Activated T-helper 2 cell treated with anti-CD3 and anti-CD28 coated beads, Interferon-gamma antibody, Interleukin-2, Interleukin-4, amounts not matched to agents 10 μg/mL and 5 μg/mL and 100 μg/mL, durations not matched to agents 14 hours and 24 hours and 36 hours (primary cell): ENCODE data around the gene GRK3. TPM values are rescaled to one million over a fixed set of nuclear protein-coding genes. Genes with fewer than 3 reads are reported as not detected.

Source experiments
- DNase-seq: peaks from one replicate; pipeline ENCODE4 v3.0.0; 2021; ENCODE audit warnings: low spot score
- H3K27ac Mint-ChIP-seq: one replicate; pipeline ENCODE4 v1.8.0; 2021; ENCODE audit warnings: mixed read lengths
- H3K27me3 Mint-ChIP-seq: one replicate; pipeline ENCODE4 v1.8.0; 2021; ENCODE audit warnings: low read depth, mixed read lengths
- H3K36me3 Mint-ChIP-seq: one replicate; pipeline ENCODE4 v1.8.0; 2021; ENCODE audit warnings: low read depth, mixed read lengths
- H3K4me1 Mint-ChIP-seq: one replicate; pipeline ENCODE4 v1.8.0; 2021; ENCODE audit warnings: low read depth, mixed read lengths
- H3K4me3 Mint-ChIP-seq: one replicate; pipeline ENCODE4 v1.8.0; 2021; ENCODE audit warnings: low read depth, mild to moderate bottlenecking, moderate library complexity, mixed read lengths
- H3K9me3 Mint-ChIP-seq: one replicate; pipeline ENCODE4 v1.8.0; 2021; ENCODE audit warnings: mixed read lengths
- intact Hi-C: fragments of 100-400 bp; cut with micrococcal nuclease; formaldehyde crosslinking; loops from one replicate; pipeline ENCODE4 v1.15.1; 2023
- total RNA-seq: library from RNA; stranded (reverse); gene quantifications from 2 replicates; pipeline ENCODE4 v1.2.3, GENCODE V29; 2022

Gene GRK3
- total RNA-seq, 1 donor from 2014 or later, result 60.2 TPM

DNA sequence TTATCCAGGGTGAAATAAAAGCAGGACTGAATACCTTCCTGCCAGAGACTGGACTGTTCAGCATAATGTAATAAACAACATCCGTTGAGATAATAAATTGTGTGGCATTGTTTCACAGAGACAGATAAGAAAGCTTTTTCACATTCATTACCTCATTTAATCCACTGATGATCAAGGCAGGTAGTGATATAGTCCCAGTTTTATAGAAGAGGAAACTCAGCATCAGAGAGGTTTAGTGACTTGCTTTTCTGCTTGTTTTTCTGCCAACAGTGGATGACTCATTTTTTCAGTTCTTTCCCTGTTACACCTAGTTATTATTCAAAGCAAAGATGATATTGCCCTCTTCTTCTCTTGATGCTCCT is 181.5 kb downstream of the GRK3 start:
- no peak for DNase-seq
- intact Hi-C loops, result loop anchor here (1.0 to 5.0 kb wide), 4 partner anchors 10 to 674 kb away; no protein-coding TSS in a partner anchor
- peak overlapping the region; percentile 33 for H3K4me3 Mint-ChIP-seq
- H3K27me3 Mint-ChIP-seq, result no peaks in the 10 kb centered on the region
- H3K27ac Mint-ChIP-seq, result peak overlapping the region; percentile 100
- peaks cover 56% of the 10 kb centered on the region for H3K36me3 Mint-ChIP-seq
- H3K4me1 Mint-ChIP-seq, result peaks cover 83% of the 10 kb centered on the region
- no peaks in the 10 kb centered on the region for H3K9me3 Mint-ChIP-seq

DNA sequence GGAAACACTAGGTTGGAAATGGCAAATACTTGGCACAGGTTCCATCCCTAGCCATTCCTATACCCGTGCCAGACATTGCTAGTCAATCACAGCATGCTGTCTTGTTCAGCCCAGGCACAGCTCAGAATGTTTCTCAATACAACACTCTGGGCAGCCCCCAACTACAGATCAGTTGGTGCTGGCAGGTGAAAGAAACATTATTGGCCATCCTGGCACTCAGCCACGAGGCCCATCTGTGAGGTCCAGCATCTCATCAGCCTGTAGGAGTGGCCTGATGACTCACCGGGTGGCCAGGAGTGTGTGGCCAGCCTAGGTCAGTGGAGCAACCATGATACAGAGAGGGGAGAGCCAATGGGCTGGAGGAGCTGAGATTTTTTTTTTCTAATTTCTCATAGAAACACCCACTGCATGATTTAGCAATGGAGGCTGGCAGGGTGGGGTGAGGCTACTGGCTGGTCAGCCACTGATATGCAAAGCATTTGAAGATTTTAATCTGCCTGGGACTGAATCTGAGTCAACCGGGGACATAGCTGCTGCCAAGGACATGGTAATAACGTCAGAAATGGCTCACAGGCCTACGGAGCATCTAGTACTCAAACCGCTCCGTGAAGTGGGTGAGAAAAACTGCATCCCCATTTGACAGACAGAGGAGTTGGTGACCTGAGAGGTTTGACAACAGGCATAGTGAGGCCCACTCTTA is 182.9 kb downstream of the GRK3 start:
- intact Hi-C loops, result loop anchor here (5.0 kb wide), 1 partner anchor 675 kb away; no protein-coding TSS in a partner anchor
- no peaks in the 10 kb centered on the region for H3K27me3 Mint-ChIP-seq
- H3K36me3 Mint-ChIP-seq, result peaks cover 47% of the 10 kb centered on the region
- H3K27ac Mint-ChIP-seq, result peak overlapping the region; percentile 100
- H3K4me1 Mint-ChIP-seq, result peaks cover 82% of the 10 kb centered on the region
- DNase-seq, result no peak
- H3K4me3 Mint-ChIP-seq, result no peak overlapping the region
- no peaks in the 10 kb centered on the region for H3K9me3 Mint-ChIP-seq

DNA sequence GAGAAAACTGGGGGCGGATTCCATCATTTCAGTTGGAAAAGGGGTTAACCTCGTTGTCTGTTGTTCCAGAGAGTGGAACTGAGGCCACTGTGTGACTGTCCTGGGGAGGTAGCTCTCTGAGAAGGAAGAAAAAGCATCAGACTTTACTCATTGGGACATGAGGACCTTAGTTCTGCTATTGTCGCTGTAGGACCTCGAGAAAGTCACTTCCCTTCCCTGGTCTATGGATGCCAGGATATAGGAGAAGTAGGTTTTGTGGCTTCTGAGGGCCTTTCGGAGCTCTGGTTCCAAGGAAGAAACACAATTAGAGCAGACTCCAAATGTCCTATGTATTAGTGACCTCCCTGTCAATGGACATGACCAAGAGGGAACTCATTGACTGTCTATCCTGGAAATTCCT is 183.7 kb downstream of the GRK3 start:
- no peak overlapping the region for H3K4me3 Mint-ChIP-seq
- peak overlapping the region; percentile 100 for H3K27ac Mint-ChIP-seq
- H3K27me3 Mint-ChIP-seq, result no peaks in the 10 kb centered on the region
- H3K9me3 Mint-ChIP-seq, result no peaks in the 10 kb centered on the region
- peaks cover 43% of the 10 kb centered on the region for H3K36me3 Mint-ChIP-seq
- intact Hi-C loops, result loop anchor here (2.0 to 5.0 kb wide), 2 partner anchors 45 to 676 kb away; no protein-coding TSS in a partner anchor
- DNase-seq, result no peak
- H3K4me1 Mint-ChIP-seq, result peaks cover 75% of the 10 kb centered on the region

DNA sequence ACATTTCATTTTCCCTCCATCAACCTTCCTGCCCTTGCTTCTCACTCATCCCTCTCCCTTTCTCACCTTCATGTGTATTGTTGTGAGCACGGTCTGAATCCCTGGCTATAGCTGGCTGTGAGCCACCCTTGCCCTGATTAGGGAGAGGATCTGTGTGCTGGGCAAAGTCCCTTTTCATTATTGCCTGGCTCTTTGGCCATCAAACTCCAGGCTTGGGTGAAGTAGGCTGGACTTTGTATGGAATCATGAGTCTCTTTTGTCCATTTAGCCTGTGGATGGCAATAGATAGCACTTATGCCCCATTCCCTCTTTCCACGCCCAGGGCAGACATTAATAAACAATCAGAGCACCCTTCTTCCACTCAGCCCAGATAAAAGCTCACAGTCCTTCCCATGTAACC is 184.2 kb downstream of the GRK3 start:
- peak overlapping the region; percentile 89 for H3K4me3 Mint-ChIP-seq
- no peak for DNase-seq
- H3K36me3 Mint-ChIP-seq, result peaks cover 45% of the 10 kb centered on the region
- intact Hi-C loops, result loop anchor here (2.0 to 5.0 kb wide), 2 partner anchors 46 to 676 kb away; no protein-coding TSS in a partner anchor
- H3K27ac Mint-ChIP-seq, result peak overlapping the region; percentile 100
- no peaks in the 10 kb centered on the region for H3K9me3 Mint-ChIP-seq
- H3K4me1 Mint-ChIP-seq, result peaks cover 72% of the 10 kb centered on the region
- no peaks in the 10 kb centered on the region for H3K27me3 Mint-ChIP-seq

DNA sequence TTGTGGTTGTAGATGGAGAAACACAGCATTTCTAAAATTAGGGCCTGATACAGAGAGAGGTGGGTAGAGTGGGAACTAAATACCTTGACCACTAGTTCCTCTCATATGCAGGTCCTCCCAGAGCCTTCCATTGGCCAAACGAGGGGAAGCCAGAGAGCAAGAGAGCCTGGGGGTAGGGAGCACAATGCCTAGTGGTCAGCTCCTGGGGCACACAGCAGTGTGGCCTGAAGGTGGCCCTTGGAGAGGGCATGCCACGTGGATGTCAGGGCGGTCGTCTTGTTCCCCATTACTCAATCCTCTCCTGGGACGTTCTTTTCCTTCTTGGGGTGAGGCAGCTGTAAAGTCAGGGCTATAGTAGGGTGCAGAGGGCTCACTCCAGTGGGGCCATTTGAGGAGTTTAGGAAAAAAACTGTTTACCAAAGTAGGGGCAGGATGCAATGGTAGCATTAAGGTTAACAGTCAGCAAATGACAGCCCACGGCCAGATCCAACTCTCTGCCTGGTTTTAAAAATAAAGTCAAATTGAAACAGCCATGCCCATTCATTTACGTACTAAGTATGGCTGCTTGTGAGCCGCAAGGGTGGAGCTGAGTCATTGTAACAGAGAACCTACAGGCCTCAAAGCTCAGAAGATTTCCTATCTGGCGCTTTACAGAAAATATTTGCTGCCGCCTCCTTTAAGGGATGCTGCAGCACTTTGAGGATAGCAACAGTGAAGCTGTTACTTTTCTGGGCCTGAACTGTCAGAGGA is 185.1 kb downstream of the GRK3 start:
- H3K4me1 Mint-ChIP-seq, result peaks cover 71% of the 10 kb centered on the region
- DNase-seq, result peak; percentile 63
- intact Hi-C loops, result loop anchor here (2.0 to 5.0 kb wide), 3 partner anchors 23 to 677 kb away; no protein-coding TSS in a partner anchor
- peak overlapping the region; percentile 100 for H3K27ac Mint-ChIP-seq
- peaks cover 54% of the 10 kb centered on the region for H3K36me3 Mint-ChIP-seq
- H3K4me3 Mint-ChIP-seq, result peak overlapping the region; percentile 89
- no peaks in the 10 kb centered on the region for H3K27me3 Mint-ChIP-seq
- no peaks in the 10 kb centered on the region for H3K9me3 Mint-ChIP-seq

DNA sequence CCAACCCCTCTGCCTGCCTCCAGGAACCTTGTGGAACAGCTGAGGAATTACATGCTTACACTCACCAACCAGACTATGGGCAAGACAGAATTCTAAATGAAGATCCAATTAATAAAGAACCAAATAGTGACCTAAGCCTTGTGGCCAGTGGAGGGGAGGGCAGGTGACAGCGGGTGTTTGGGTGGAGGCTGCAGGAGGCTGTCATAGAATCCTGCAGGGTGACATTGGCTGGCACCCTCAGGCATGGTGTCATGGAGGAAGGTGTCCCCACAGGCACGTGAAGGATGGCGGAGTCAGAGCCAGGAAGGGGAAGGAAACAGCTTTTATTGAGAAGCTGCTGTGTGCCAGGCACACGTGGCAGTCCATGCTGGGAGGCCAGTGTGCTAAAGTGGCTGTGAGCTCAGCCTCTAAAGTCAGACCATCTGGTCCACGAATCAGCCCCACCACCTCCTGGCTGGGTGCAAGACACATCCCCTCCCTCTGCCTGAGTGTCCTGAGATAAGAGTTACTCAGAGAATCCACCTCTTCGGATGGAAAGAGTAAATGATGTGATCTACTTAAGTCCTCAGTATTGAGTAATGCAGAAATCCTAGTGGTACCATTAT is 186.2 kb downstream of the GRK3 start:
- peak overlapping the region; percentile 100 for H3K27ac Mint-ChIP-seq
- H3K4me1 Mint-ChIP-seq, result peaks cover 66% of the 10 kb centered on the region
- H3K4me3 Mint-ChIP-seq, result peak overlapping the region; percentile 89
- no peak for DNase-seq
- H3K36me3 Mint-ChIP-seq, result peaks cover 56% of the 10 kb centered on the region
- no peaks in the 10 kb centered on the region for H3K27me3 Mint-ChIP-seq
- H3K9me3 Mint-ChIP-seq, result no peaks in the 10 kb centered on the region
- intact Hi-C loops, result loop anchor here (2.0 kb wide), 1 partner anchor 22 kb away; no protein-coding TSS in a partner anchor

DNA sequence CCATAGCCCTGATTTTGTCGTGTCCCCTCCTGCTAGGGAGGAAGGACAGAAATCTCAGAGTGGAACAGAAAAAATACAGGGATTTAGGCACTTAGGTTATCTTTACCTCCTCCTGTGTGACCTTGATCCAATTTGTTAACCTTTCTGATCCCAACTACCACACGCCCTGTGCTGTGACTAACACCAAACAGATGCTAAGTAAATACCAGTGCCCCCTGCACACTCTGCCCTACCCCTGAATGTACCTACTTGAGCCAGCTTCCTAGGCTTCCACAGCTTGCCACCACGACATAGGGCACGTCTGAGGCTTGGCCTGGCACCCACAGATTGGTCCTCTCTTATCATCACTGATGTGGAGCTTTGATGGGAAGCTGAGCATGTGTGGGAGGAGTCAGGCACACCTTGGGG is 186.7 kb downstream of the GRK3 start:
- no peaks in the 10 kb centered on the region for H3K27me3 Mint-ChIP-seq
- peak overlapping the region; percentile 89 for H3K4me3 Mint-ChIP-seq
- peaks cover 62% of the 10 kb centered on the region for H3K4me1 Mint-ChIP-seq
- peaks cover 56% of the 10 kb centered on the region for H3K36me3 Mint-ChIP-seq
- peak overlapping the region; percentile 100 for H3K27ac Mint-ChIP-seq
- intact Hi-C loops, result loop anchor here (2.0 kb wide), 1 partner anchor 22 kb away; no protein-coding TSS in a partner anchor
- H3K9me3 Mint-ChIP-seq, result no peaks in the 10 kb centered on the region
- no peak for DNase-seq

- peaks cover 48% of the 10 kb centered on the region for H3K36me3 Mint-ChIP-seq
- H3K27me3 Mint-ChIP-seq, result no peaks in the 10 kb centered on the region
- peaks cover 55% of the 10 kb centered on the region for H3K4me1 Mint-ChIP-seq
- no peak for DNase-seq
- no peak overlapping the region for H3K27ac Mint-ChIP-seq
- H3K4me3 Mint-ChIP-seq, result no peak overlapping the region
- no peaks in the 10 kb centered on the region for H3K9me3 Mint-ChIP-seq
- intact Hi-C loops, result no loop called here
Measured at GRCh38 chr22:25752615-25753214, 188.2 kb downstream of the GRK3 start.

DNA sequence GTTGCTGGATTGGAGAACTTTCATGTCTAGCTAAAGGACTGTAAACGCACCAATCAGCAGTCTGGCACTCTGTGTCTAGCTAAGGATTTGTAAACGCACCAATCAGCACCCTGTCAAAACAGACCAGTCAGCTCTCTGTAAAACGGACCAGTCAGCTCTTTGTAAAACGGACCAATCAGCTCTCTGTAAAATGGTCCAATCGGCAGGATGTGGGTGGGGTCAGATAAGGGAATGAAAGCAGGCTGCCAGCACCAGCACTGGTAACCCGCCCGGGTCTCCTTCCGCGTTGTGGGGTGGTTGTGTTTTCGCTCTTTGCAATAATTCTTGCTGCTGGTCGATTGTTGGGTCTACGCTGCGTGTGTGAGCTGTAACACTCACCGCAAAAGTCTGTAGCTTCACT is 188.8 kb downstream of the GRK3 start:
- H3K27me3 Mint-ChIP-seq, result no peaks in the 10 kb centered on the region
- intact Hi-C loops, result no loop called here
- no peak for DNase-seq
- no peak overlapping the region for H3K27ac Mint-ChIP-seq
- peaks cover 45% of the 10 kb centered on the region for H3K36me3 Mint-ChIP-seq
- peak overlapping the region; percentile 17 for H3K4me3 Mint-ChIP-seq
- no peaks in the 10 kb centered on the region for H3K9me3 Mint-ChIP-seq
- H3K4me1 Mint-ChIP-seq, result peaks cover 52% of the 10 kb centered on the region

- Mint-ChIP-seq H3K27me3 (no peaks in the 10 kb centered on the region), H3K4me3 (no peak overlapping the region), H3K4me1 (peaks cover 46% of the 10 kb centered on the region), H3K36me3 (peaks cover 38% of the 10 kb centered on the region), H3K9me3 (no peaks in the 10 kb centered on the region), H3K27ac (no peak overlapping the region)
- DNase-seq, result no peak
- intact Hi-C loops, result no loop called here
Measured at GRCh38 chr22:25754527-25755202, 190.2 kb downstream of the GRK3 start.

- Mint-ChIP-seq H3K4me3 (no peak overlapping the region), H3K27ac (peak overlapping the region; percentile 39), H3K9me3 (no peaks in the 10 kb centered on the region), H3K4me1 (peaks cover 41% of the 10 kb centered on the region), H3K27me3 (no peaks in the 10 kb centered on the region), H3K36me3 (peaks cover 27% of the 10 kb centered on the region)
- intact Hi-C loops, result no loop called here
- DNase-seq, result no peak
Measured at GRCh38 chr22:25757686-25758085, 193.2 kb downstream of the GRK3 start.

DNA sequence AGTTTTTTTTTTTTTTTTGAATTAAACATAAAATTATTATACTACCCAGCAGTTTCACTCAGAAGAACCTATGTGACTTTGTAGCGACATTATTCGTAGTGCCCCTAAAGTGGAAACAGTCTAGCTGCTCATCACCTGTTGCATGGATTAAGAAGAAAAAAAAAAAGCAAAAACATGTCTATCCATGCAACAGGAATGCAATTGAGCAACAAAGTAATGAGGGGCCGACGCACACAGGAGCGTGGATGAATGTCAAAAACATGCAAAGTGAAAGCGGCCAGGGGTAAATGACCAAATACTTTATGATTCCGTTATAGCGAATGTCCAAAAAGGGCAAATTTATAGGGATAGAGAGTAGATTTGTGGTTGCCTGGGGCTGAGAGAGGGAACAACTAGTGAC is 193.8 kb downstream of the GRK3 start:
- Mint-ChIP-seq H3K27me3 (no peaks in the 10 kb centered on the region), H3K4me3 (no peak overlapping the region), H3K4me1 (peaks cover 44% of the 10 kb centered on the region), H3K9me3 (no peaks in the 10 kb centered on the region), H3K27ac (no peak overlapping the region), H3K36me3 (peaks cover 27% of the 10 kb centered on the region)
- intact Hi-C loops, result no loop called here
- no peak for DNase-seq
